HG02840 (cell line): ENCODE data around the gene ARID3A.

ENCODE experiments used
- ATAC-seq: cut with Tn5 transposase; IDR thresholded peaks from one replicate; pipeline ENCODE4 v1.9.1; 2021; ENCODE audit warnings: mild to moderate bottlenecking, moderate library complexity, moderate number of reproducible peaks; ENCODE audit not compliant: unreplicated experiment, low FRiP score

Gene ARID3A

DNA sequence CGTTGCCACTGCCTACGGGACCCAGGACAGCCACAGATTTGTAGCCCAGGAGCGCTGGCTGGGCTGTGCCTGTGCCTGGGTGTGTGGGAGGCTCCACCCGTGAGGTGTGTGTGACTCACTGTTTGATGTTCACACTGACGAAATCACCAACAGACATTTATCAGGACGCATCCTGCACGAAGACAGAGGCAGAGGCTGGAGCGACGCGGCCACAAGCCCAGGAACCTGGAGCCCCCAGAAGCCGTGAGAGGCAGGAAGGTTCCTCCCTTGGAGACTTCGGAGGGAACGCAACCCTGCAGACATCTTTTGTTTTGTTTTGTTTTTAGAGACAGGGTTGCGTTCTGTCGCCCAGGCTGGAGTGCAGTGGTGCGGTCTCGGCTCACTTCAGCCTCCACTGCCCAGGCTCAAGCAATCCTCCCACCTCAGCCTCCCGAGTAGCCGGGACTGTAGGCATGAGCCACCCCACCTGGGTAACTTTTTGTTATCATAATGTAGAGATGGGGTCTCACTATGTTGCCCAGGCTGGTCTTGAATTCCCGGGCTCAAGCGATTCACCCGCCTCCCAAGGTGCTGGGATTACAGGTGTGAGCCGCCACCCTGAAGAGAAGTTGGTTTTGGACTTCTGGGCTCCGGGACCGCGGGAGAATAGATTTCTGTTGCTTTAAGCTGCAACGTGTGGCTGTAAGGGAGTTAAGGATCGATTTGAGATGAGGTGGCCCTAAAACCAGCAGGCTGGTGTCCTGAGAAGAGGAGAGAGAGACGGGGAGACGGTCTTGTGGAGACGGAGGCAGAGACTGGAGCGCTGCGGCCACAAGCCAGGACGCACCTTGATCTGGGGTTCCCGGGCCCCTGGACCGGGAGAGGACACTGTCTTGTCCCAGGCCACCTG is 33.4 kb downstream of the ARID3A start:
- ATAC-seq = no peak

DNA sequence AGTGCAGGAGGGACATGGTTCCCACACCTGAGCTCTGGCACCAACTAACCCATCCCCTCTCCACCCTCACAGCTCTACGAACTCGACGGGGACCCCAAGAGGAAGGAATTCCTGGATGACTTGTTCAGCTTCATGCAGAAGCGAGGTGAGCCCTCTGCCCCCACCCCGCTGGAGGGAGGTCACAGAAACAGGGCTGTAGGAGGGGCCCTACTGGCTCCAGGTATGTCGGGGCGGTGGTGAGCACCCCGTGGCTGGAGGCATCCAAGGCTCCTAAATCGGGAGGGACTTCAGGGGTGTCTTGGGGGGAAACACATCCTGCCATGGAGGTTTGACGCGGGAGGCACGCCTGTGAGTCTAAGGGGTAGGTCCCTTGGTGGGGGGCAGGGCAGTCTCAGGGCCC is 34.2 kb downstream of the ARID3A start:
- ATAC-seq = no peak

DNA sequence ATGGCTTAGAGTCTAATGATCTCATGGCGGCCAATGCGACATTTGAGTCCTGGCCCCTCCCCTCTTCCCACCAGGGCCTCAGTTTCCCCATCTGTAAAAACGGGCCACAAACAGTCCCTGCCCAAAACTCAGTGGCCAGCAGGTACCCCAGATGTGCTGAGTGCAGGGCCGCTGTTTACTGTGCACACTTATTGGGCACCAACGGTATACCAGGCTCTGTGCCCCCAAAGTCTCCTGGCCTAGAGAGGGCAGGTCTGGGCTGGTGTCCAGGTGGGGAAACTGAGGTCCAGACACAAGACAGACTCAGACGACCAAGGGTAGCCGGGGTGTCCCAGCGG is 34.7 kb downstream of the ARID3A start:
- no peak for ATAC-seq

DNA sequence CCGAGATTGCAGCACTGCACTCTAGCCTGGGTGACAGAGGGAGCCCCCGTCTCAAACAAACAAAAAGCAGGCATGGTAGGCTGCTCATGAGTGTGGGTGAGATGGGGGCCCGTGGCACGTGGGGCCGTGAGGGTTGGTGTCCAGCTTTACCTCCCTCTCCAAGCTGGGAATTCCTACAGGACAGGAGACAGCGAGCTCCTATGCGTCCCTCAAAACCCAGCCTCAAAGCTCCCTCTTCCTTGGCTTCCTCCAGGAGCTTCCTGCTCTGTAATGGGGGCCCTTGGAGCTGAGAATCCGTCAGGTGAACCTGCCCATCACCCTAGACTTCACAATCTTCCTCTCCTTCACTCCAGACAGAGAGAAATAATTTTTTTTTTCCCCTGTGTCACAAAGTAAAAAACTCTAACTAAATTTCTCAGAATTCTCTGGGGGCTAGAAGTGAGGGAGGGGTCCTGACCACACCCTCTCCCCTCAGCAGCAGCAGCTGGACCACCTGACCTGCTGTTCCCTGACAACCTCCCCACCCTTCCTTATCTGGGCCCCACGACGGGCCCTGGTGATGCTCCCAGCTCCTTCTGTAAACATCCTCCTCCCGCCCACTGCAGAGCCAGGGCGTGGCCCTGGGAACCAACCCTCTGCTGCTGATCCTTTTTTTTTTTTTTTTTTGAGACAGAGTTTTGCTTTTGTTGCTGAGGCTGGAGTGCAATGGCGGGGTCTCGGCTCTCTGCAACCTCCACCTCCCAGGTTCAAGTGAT is 36.2 kb downstream of the ARID3A start:
- ATAC-seq = no peak

DNA sequence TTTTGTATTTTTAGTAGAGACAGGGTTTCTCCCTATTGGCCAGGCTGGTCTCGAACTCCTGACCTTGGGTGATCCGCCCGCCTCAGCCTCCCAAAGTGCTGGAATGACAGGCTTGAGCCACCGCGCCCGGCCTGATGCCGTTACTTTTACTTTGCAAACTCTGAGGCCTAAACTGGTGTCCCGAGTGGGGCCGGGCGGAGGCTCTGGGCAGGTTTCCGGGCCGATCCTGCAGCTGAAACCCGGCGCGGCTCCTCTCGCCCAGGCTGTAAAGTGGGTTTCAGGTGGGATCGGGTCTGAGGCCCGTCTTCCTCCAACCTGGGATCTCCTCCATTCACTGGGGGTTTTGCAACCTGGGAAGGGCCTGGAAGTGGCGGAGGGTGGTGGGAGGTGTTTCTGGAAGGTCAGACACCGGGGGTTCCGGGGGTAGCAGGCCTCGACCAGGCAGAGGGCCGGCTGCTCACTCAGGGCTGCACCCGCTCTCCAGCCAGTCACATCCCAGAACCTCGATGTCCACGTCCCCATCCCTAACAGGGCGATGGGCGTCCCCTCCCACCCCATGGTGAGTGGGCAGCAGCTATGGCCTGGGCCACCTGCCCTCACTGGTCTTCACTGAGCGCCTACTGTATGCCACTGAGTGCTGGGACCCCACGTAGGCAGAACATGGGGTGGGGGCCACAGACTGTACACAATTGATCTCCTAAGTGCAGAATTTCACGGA is 37.0 kb downstream of the ARID3A start:
- no peak for ATAC-seq

DNA sequence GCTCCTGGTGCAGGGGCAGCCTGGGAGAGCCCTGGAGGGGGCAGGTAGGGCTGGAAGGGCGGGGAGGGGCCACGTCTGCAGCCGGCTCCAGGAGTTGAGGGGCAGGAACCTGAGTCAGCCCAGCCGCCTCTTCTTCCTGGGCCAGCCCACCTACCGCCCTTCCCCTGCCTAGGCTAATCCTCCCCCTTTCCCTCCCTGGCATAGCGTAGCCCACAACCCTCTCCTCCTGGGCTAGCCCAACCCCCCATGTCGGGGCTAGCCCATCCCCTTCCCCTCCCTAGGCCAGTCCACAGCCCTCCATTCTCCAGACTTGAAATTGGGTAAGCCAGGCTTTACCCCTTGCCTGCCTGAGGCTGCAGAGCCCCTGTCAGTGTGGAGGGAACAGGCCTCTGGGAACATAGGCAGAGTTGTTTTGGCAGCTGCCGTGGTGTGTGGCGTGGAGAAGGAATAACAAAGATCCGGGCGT is 37.7 kb downstream of the ARID3A start:
- no peak for ATAC-seq

DNA sequence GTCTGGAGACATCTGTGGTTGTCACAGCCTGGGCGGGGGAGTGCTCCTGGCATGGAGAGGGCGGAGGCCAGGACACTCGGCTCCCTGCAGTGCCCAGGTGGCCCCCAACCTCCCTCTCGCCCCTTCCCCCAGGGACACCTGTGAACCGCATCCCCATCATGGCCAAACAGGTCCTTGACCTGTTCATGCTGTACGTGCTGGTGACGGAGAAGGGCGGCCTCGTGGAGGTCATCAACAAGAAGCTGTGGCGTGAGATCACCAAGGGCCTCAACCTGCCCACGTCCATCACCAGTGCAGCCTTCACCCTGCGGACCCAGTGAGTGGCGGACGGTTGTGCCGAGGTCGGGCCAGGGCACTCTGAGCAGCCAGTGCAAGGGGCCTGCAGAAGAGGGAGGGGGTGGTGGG is 38.3 kb downstream of the ARID3A start:
- no peak for ATAC-seq

DNA sequence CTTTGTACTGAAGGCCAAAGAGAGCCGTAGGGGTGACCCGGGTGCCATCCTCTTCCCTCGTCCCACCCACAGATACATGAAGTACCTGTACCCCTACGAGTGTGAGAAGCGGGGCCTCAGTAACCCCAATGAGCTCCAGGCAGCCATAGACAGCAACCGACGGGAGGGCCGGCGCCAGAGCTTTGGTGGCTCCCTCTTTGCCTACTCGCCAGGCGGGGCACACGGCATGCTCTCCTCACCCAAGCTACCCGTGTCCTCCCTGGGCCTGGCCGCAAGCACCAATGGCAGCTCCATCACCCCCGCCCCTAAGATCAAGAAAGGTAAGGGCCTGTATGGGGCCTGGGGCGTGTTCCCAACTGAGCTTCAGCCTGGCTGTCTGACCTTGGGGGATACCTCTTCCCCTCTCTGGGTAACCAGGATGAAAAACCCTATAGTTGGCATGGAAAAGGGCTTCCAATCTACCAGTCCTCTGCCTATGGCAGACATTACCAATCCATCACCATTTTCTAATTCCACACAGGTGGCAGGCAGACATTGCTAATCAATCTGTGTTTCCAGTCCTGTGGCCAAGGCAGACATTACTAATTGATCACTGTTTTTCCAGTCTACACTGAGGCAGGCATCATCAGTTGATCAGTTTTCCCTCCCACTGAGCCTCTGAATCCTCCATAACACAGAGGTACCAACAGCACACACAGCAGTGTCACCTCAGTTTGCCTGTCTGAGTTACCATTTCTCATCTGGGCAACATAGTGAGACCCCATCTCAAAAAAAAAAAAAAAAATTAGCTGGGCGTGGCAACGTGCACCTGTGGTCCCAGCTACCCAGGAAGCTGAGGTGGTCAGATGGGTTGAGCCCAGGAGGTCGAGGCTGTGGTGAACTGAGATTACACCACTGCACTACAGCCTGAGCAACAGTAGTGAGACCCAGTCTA is 39.2 kb downstream of the ARID3A start:
- ATAC-seq = no peak

DNA sequence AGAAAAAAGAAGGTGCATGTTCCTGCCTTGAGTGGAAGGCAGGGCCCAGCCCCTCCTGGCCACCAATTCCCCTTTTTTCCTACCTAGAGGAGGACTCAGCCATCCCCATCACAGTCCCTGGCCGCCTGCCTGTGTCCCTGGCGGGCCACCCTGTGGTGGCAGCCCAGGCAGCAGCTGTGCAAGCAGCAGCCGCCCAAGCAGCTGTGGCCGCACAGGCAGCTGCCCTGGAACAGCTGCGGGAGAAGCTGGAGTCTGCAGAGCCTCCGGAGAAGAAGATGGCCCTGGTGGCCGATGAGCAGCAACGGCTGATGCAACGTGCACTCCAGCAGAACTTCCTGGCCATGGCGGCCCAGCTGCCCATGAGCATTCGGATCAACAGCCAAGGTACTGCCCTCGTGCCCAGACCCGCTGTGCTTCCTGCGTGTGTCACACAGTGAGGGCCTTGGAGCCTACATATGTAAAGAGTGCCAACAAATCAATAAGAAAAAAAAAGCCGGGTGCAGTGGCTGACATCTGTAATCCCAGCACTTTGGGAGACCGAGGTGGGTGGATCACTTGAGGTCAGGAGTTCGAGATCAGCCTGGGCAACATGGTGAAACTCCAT is 40.8 kb downstream of the ARID3A start:
- no peak for ATAC-seq

DNA sequence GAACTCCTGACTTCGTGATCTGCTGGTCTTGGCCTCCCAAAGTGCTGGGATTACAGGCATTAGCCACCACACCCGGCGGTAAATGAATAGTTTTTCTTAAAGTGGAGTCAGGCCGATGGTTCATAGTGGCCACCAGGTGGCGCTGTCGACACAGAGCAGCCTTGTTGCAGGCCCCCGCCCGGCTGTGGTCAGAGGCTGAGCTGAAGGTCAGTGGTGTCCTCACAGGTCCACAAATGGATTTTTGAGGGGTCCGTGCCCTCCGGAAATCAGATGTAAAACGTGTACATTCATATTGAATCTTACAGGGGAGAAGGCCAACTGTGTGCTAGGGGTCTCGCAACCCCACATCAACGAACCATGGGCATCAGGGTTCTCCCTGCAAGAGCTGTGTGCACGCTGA is 44.9 kb downstream of the ARID3A start:
- ATAC-seq = no peak

DNA sequence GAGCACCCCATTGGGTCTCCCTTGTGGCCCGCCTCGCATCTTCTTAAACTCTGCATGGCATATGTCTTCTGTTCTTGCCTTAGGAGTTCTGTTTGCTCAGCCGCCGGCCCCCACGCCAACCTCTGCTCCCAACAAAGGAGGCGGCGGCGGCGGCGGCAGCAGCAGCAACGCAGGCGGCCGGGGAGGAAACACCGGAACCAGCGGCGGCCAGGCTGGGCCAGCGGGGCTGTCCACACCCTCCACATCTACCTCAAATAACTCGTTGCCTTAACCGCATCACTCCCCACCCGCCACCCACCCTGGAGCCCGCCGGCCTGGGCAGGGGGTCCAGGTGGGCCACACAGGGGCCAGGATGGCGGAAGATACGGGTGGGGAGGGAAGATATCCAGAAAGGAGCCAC is 46.0 kb downstream of the ARID3A start:
- no peak for ATAC-seq

DNA sequence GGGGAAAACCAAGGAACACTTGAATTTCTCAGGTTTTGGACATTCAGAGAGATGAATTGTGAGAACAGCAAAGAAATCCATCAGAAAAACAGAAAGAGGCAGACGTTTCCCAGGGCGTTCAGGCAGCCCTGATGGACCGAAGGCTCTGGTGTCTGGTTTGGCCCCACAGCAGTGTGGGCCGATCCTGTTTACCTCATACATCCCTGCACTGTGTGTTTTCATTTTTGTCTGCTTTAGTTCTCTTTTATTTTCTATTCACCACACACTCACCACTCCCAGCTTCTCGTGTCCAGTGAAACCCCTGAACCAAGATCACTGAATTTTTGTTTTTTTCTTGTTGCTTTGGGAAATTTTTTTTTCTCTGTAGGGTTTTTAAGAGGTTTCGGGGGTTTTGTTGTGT is 46.4 kb downstream of the ARID3A start:
- ATAC-seq = no peak

DNA sequence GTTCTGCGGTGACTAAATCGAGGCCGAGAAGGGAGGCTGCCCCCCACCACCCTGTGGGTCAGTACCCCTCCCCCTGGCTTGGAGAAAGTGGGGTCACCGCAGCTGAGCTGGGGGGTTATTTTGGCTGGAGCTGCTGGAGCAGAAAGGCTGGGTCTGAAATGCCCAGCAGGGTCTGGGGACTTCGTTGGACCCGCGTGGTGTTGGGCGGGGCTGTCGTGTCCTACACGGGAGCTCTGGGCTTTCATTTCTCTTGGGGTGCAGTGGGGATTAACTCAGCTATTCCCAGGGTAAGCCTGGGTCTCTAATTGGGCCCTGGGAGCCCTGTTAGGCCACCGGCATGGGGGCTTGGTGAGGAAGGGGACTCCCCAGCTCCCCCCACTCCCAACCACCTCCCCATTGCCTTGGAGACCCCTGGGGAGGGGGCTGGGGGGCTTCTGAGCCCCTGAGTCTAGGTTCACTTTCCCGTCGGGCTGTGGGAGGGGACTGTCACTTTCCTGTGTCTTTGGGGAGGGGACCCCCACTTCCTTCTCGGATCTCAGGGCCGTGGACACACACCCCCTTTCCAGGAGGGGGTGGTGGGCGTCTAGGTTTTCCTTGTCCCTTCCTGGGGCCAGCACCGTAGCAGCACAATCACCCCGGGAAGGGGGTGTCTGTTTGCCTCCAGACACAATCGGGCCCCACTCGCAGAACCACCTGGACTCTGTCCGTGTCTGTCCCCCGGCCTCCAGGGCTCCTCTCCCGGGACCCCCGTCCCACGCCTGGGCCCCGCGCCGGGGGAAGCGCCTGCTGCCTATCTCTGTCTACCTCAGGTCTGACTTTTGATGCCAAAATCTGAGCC is 48.1 kb downstream of the ARID3A start:
- ATAC-seq = no peak

DNA sequence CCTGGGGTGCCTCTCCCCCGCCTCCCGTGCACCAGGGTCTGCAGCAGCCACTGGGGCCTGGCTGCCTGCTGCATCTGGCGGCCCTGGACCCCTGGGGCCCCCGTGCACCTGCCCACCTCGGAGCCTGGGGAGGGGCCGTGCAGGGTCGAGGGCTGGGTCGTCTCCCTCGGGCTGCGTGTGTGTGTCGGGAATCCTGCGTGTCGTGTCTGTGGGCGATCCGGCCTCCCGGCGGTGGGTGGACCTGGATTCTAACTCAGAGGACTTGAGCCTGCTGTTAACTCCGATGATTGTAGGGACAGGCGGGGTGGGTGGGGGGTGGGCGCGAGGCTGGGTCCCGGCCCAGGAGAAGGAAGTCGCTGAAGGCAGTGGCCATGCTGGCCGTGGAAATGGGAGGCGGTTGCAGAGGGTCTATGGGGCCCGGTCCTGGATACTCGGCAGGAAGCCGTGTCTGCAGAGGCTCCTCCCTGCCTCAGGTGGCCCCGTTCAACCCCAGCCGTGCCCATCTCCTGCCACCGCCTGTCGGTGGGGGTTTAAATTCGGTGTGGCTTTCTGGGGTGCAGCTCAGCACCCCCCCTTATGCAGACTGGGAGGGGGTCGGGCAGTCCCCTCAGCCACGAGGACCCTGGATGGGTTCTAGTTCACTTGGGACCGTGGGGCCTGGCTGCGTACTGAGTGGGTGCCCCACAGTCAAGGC is 48.9 kb downstream of the ARID3A start:
- ATAC-seq = no peak

DNA sequence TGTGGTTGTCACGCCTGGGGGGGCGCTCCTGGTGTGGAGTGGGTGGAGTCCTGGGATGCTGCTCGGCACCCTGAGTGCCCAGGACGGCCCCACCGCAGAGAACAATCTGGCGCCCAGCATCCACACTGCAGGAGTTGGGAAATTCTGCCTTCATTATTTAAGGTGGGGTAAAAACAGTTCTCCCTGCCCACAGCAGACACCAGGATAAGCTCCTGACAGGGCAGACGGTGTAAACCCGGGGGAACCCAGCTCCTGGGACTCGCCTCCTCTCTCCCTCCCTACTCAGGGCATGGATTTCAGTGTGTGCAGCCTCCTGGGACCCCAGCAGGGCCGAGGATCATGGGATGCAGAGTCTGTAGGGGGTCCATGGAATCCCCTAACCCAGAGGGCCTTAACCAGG is 50.6 kb downstream of the ARID3A start:
- no peak for ATAC-seq

DNA sequence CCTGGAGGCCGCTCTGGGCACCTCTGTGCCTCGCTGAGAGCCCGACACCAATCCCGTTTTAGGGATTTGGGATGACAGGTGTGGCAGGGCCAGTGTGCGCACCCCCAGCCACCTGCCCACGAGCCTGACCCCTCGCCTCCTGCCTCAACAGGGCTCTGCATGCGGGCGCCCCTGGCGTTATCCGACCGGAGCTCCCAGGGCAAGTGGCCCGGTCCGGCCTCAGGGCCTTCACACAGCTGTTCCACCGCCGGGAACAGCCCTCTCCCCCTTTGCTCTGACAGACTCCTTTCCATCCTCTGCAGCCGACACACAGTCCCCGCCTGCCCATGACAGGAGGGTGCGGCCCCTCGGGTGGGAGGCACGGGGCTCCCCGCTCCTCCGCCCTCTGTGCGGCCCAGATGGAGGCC is 51.2 kb downstream of the ARID3A start:
- no peak for ATAC-seq

DNA sequence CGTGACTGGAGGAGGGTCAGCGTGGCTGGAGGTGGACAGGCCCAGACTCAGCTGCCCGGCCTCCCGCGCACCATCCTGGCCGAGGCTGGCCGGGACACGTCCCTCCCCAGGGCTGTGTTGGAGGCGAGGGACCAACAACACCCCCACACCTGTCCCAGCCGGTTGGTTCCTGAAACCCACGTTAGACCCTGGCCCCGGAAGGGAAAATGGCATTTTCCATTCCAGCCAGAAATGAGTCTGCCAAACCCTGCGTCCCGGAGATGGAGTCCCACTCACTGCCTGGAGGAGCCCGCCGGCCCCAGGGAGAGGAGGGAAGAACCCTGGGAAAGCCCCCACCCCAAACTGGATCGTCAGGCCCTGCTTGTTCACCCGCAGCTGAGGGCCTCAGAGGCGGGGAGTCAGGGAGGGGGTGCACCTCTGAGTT is 53.5 kb downstream of the ARID3A start:
- ATAC-seq = no peak
